ENCODE data around the gene ESR2.
"Not testable (repeated sequence)": the region's sequence is repeated elsewhere in the genome, so short reads cannot be mapped to it uniquely, and the experiment has no call there.

Gene ESR2

DNA sequence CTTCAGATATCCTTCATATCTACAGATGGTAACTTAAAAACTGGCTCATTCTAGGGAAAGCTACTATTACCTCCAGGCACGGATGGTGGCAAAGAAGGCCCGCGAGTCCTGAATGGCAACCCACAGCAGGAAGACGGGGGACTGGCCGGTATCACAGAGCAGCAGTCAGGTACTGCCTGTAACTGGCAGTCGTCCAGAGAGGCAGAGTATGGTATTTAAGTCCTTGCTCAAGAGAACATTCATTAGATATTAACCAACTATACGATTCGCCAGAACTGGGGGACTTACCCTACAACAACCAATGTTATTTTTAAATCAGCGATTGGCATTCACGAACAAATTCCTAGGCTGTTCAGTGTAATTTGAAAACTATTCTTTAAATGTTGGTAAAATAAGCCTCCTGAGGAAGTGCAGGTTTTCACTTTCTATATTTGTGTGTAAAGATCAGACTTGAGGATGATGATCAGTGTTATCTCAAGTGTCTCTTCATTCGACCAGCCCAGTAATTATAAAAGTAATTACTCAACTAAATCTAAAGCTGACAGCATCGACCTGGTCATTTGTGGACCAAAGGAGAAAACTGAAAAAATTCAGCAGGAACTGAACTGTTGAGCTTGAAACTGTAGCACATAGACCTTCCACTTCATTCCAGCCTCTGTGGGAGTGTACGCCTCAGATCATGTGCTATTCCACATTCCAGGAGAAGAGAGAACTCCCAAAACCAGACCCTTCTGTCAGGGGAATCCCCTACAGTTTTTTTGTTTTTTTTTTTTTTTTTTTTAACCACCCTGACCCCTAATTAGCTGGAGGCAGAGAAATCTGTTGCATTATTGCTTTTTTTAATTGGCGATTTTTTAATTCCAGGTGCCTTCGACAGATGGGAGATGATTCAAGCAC is 75.6 kb downstream of the ESR2 start:
- no peak for DNase-seq

GRCh38 chr14:64217834-64218233 is 76.3 kb downstream of the ESR2 start:
- no peak for DNase-seq

DNA sequence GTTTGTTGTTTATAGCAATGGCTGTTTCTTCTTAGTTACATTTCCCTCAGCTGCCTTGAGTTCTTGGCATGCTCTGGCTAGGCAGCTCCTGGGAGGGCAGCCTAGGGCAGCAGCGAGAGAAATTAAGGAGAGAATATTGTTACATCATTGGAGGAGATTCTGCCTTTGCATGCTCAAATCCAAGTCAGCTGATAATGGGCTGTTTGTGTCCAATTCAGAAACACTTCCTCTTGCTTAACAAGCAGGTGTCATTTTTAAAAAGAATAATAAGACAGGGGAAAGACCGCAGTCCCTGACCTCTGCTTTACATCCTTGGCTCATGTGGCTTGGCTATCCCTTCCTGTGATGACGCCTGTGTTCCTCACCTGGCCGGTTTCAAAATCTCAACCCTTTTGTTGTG is 76.9 kb downstream of the ESR2 start:
- DNase-seq = no peak

DNA sequence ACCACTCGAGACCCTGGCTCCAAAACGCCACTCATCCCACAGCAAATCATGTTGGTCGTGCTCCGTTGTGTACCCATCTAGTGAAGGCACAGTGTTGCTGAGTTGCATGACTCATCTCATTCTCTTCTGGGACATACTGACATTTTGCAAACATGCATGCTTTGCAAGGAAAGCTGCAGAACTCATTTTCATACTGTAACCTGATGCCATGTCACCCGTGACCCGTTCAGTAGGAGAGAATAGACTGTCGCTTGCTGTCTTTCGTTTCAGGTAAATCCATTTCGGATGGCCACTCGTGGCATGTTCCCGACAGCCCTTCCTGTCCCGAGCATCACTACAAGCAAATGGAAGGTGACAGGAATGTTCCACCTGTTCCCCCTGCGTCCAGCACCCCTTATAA is 78.2 kb downstream of the ESR2 start:
- no peak for DNase-seq

DNA sequence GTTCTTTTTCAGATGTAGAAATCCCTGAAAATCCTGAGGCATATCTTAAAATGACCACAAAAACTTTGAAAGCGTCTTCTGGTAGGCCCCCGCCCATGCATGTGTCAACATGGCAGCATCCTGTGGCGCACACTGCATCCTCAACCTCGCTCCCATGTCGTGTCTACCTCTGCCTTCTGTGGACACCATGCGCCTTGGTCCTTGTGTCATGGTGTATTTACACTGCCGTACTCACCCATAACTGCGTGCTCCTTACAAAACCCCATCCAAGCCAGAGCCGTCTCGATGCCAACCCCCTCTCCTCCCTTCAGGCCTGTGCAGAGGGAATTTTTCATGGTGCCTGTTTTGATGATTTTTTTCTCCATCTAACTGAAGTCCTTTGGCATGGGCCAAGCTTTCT is 78.9 kb downstream of the ESR2 start:
- no peak for DNase-seq

GRCh38 chr14:64213853-64214570 is 80.2 kb downstream of the ESR2 start:
- no peak for DNase-seq

- DNase-seq = no peak
These were observed 81.1 kb downstream of the ESR2 start for GRCh38 chr14:64213086-64213485.

GRCh38 chr14:64212666-64213065 is 81.5 kb downstream of the ESR2 start:
- no peak for DNase-seq

DNA sequence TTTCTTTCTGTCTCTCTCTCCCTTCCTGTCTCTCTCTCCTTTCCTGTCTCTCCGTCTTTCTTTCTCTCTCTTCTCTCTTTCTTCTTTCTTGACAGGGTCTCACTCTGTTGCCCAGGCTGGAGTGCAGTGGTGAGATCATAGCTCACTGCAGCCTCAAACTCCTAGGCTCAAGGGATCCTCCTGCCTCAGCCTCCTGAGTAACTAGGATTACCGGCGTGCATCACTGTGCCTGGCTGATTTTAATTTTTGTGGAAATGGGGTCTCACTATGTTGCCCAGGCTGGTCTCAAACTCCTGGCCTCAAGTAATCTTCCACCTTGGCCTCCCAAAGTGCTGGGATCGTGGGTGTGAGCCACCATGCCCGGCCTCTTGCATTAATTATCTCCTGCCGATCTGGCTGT is 83.3 kb downstream of the ESR2 start:
- not testable (repeated sequence) for DNase-seq

- no peak for DNase-seq
These were observed 84.0 kb downstream of the ESR2 start for GRCh38 chr14:64210216-64210615.

- no peak for DNase-seq
These were observed 84.6 kb downstream of the ESR2 start for GRCh38 chr14:64209444-64210131.

DNA sequence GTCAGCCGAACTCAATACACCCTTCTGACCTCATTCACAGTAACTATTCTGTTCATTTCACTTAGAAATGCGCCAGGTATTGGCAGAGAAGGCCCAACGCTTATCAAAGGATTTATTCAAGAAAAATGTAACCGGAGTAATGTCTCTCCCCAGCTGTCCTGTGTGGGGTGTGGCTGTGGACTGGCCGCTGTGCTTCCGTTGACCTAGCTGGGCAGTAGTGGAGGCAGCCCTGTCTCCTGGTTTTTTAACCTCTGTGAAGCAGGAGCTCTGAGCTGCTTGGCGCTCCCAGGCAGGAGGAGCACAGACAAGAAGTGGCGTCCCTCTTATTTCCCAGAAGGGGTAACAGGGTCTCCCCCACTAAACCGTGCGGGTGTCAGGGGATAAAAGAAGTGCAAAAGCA is 85.2 kb downstream of the ESR2 start:
- DNase-seq = no peak

- DNase-seq = no peak
These were observed 85.9 kb downstream of the ESR2 start for GRCh38 chr14:64208261-64208660.

GRCh38 chr14:64203366-64204006 is 90.7 kb downstream of the ESR2 start:
- no peak for DNase-seq

DNA sequence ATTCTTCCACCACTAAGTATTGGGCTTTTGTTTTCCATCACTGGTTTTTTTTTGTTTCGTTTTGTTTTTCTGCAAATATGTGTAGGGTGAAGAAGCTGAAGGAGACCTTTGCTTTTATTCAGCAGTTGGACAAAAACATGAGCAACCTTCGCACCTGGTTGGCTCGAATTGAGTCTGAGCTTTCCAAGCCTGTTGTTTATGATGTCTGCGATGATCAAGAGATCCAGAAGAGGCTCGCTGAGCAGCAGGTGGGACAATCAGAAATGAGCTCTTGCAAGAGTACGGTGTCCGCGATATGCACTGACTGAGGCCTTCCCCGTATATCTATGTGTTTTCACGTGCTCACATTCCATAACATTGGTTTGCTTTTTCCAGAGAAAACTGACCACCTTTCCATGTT is 91.5 kb downstream of the ESR2 start:
- no peak for DNase-seq

- no peak for DNase-seq
These were observed 92.1 kb downstream of the ESR2 start for GRCh38 chr14:64201921-64202545.

GRCh38 chr14:64201296-64201695 is 92.9 kb downstream of the ESR2 start:
- no peak for DNase-seq

GRCh38 chr14:64200170-64200569 is 94.0 kb downstream of the ESR2 start:
- no peak for DNase-seq

GRCh38 chr14:64198486-64198885 is 95.7 kb downstream of the ESR2 start:
- DNase-seq = no peak

DNA sequence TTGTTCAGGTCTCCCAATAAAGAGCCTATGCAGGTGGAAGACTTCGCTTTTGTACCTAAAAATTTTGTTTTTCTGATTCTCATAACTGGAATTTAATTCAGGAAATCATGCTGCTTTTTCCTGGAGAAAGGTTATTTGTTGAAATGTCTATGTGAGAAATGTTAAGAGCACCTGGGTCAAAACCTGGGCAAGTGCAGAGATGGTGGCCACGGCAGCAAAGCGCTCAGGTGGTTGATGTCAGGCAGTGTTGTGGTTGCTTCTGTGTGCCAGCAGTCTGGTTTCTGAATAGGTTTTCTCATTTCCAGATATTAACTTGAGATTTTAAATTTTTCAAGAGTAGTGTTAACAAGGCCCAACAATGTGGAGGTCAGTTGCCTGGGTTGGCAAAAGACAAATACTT is 96.2 kb downstream of the ESR2 start:
- DNase-seq = no peak

DNA sequence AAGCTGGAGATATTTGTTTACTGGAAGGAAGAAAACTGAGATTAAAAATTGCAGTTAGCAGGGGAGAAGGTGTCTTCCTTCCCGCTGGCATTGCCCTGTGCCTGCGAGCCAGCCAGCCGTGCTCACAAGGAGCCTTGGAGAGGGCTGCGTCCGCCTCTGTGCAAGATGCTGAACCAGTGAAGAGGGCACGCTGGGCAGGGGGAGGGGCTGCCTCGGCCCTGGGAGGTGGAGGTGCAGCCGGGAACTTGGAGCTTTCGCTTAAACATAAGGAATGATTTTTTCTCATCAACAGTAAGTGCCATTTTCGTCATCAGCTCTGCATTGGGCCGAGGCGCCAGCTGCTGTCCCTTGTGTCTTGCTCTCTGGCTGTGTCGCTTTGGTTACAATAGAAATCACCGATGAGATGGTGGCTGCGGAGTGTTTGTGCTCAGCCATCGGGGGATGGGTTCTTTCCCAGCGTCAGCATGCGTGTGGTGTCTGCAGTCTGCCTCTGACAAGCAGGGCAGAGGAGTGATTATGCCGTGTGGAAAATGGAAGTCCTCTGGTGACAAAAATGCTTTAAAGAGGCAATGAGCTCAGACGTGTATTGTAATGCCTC is 97.3 kb downstream of the ESR2 start:
- DNase-seq = peak; percentile 94

- no peak for DNase-seq
These were observed 98.1 kb downstream of the ESR2 start for GRCh38 chr14:64196056-64196455.

Data from DMS79 treated with DMSO at 0.1 percent for 48 hours (cell line).